GM13976 (cell line): ENCODE results near the gene CSMD2.

Source experiments
- DNase-seq: peaks from one replicate; pipeline ENCODE4 v3.0.0; 2012; ENCODE audit warnings: low spot score
- CTCF ChIP-seq: IDR thresholded peaks from 2 replicates; pipeline ENCODE4 v1.5.1; 2012; ENCODE audit warnings: borderline replicate concordance, mild to moderate bottlenecking; ENCODE audit not compliant: insufficient read depth; ENCODE audit errors: extremely low read depth, missing control alignments, control extremely low read depth
- in situ Hi-C: fragments of 300-500 bp; cut with MboI; formaldehyde crosslinking; loops from one replicate; pipeline ENCODE4 v1.12.0; 2022; ENCODE audit warnings: low sequenced_read_pairs, mixed read lengths, inconsistent platforms; ENCODE audit not compliant: unreplicated experiment

The CSMD2 gene

GRCh38 chr1:33848205-33848937, 316.7 kb downstream of the CSMD2 start:
- DNase-seq, result no peak
- in situ Hi-C loops, result no loop called here
- no peak for TF ChIP-seq CTCF

- in situ Hi-C loops, result no loop called here
- no peak for DNase-seq
- TF ChIP-seq CTCF, result no peak
These were observed 318.2 kb downstream of the CSMD2 start for GRCh38 chr1:33846861-33847260.

GRCh38 chr1:33844166-33844565, 320.9 kb downstream of the CSMD2 start:
- in situ Hi-C loops, result no loop called here
- DNase-seq, result no peak
- TF ChIP-seq CTCF, result no peak

- TF ChIP-seq CTCF, result no peak
- no peak for DNase-seq
- in situ Hi-C loops, result no loop called here
These were observed 322.7 kb downstream of the CSMD2 start for GRCh38 chr1:33842348-33842747.

GRCh38 chr1:33841494-33841893, 323.5 kb downstream of the CSMD2 start:
- in situ Hi-C loops, result no loop called here
- no peak for TF ChIP-seq CTCF
- no peak for DNase-seq

GRCh38 chr1:33837635-33838034, 327.4 kb downstream of the CSMD2 start:
- no peak for DNase-seq
- no peak for TF ChIP-seq CTCF
- in situ Hi-C loops, result no loop called here
